Nephron progenitor cell (in vitro differentiated cells): ENCODE results near the gene RAC3.
A peak's percentile ranks its signal among the peaks of the same experiment; 100 is the strongest.

ENCODE experiments used
- DNase-seq: peaks from one replicate; pipeline ENCODE4 v3.0.0; 2021
- H3K27ac Mint-ChIP-seq: 2 replicates; pipeline ENCODE4 v1.8.0; 2021; ENCODE audit warnings: mild to moderate bottlenecking, moderate library complexity, mixed read lengths
- H3K27me3 Mint-ChIP-seq: 2 replicates; pipeline ENCODE4 v1.8.0; 2021; ENCODE audit warnings: mild to moderate bottlenecking, low read depth, mixed read lengths; ENCODE audit not compliant: poor library complexity
- H3K36me3 Mint-ChIP-seq: 2 replicates; pipeline ENCODE4 v1.8.0; 2021; ENCODE audit warnings: low read depth, mixed read lengths
- H3K4me1 Mint-ChIP-seq: 2 replicates; pipeline ENCODE4 v1.8.0; 2021; ENCODE audit warnings: mixed read lengths
- H3K4me3 Mint-ChIP-seq: 2 replicates; pipeline ENCODE4 v1.8.0; 2021; ENCODE audit warnings: mild to moderate bottlenecking, moderate library complexity, mixed read lengths
- H3K9me3 Mint-ChIP-seq: 2 replicates; pipeline ENCODE4 v1.8.0; 2021; ENCODE audit warnings: mild to moderate bottlenecking, moderate library complexity, mixed read lengths
- CTCF ChIP-seq: fragments of 200-600 bp; sonication (generic); IDR thresholded peaks from 2 replicates; pipeline ENCODE4 v1.5.0; 2021; ENCODE audit warnings: antibody characterized with exemption

RAC3 gene

GRCh38 chr17:81998691-81999438, 32.6 kb upstream of the RAC3 start:
- H3K27me3 Mint-ChIP-seq = no peaks in the 10 kb centered on the region

GRCh38 chr17:81999587-81999975, 31.9 kb upstream of the RAC3 start:
- no peak overlapping the region for H3K27ac Mint-ChIP-seq
- no peak for TF ChIP-seq CTCF
- peaks cover 14% of the 10 kb centered on the region for H3K36me3 Mint-ChIP-seq
- no peak for DNase-seq
- peaks cover 72% of the 10 kb centered on the region for H3K4me1 Mint-ChIP-seq
- no peaks in the 10 kb centered on the region for H3K27me3 Mint-ChIP-seq
- H3K9me3 Mint-ChIP-seq = no peaks in the 10 kb centered on the region
- H3K4me3 Mint-ChIP-seq = peak overlapping the region; percentile 18

More at GRCh38 chr17:81998691-81999438, 32.6 kb upstream of the RAC3 start:
- Mint-ChIP-seq H3K36me3 (peaks cover 14% of the 10 kb centered on the region), H3K27ac (peak overlapping the region; percentile 88), H3K4me1 (peaks cover 69% of the 10 kb centered on the region), H3K4me3 (no peak overlapping the region), H3K9me3 (no peaks in the 10 kb centered on the region)
- no peak for DNase-seq
- no peak for TF ChIP-seq CTCF

GRCh38 chr17:81999976-82000802, 31.3 kb upstream of the RAC3 start:
- H3K36me3 Mint-ChIP-seq = peaks cover 14% of the 10 kb centered on the region
- H3K9me3 Mint-ChIP-seq = no peaks in the 10 kb centered on the region
- H3K27me3 Mint-ChIP-seq = no peaks in the 10 kb centered on the region
- H3K27ac Mint-ChIP-seq = no peak overlapping the region
- TF ChIP-seq CTCF = no peak
- H3K4me1 Mint-ChIP-seq = peaks cover 68% of the 10 kb centered on the region
- no peak for DNase-seq
- H3K4me3 Mint-ChIP-seq = peak overlapping the region; percentile 18

GRCh38 chr17:82000803-82001570, 30.5 kb upstream of the RAC3 start:
- H3K9me3 Mint-ChIP-seq = no peaks in the 10 kb centered on the region
- no peak for TF ChIP-seq CTCF
- no peak overlapping the region for H3K27ac Mint-ChIP-seq
- H3K36me3 Mint-ChIP-seq = peaks cover 14% of the 10 kb centered on the region
- H3K4me1 Mint-ChIP-seq = peaks cover 67% of the 10 kb centered on the region
- H3K4me3 Mint-ChIP-seq = no peak overlapping the region
- no peak for DNase-seq
- no peaks in the 10 kb centered on the region for H3K27me3 Mint-ChIP-seq

- Mint-ChIP-seq H3K36me3 (peaks cover 11% of the 10 kb centered on the region), H3K4me3 (no peak overlapping the region), H3K27me3 (no peaks in the 10 kb centered on the region), H3K9me3 (no peaks in the 10 kb centered on the region), H3K4me1 (peaks cover 67% of the 10 kb centered on the region), H3K27ac (no peak overlapping the region)
- no peak for DNase-seq
- no peak for TF ChIP-seq CTCF
Measured at GRCh38 chr17:82001571-82002056, 29.9 kb upstream of the RAC3 start.
